HG03103 (cell line): ENCODE data around the gene SRSF5.
"Not testable (repeated sequence)": the region's sequence is repeated elsewhere in the genome, so short reads cannot be mapped to it uniquely, and the experiment has no call there.

Source experiments
- ATAC-seq: cut with Tn5 transposase; IDR thresholded peaks from one replicate; pipeline ENCODE4 v1.9.1; 2021; ENCODE audit warnings: low read depth; ENCODE audit not compliant: unreplicated experiment

Gene SRSF5

DNA sequence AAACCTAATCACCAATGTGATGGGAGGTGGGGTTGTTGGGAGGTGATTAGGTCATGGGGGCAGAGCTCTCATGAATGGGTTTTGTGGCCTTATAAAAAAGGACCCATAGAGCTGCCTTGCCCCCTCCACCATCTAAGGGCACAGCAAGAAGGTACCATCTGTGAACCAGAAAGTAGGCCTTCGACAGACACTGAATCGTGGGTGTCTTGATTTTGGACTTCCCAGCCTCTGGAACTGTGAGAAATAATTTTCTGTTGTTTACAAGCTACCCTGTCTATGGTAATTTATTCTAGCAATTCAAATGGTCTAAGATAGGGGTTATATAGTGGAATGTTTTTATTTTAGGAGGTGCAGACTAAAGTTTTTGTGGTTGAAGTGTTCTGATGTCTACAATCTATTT is 38.0 kb downstream of the SRSF5 start:
- no peak for ATAC-seq

DNA sequence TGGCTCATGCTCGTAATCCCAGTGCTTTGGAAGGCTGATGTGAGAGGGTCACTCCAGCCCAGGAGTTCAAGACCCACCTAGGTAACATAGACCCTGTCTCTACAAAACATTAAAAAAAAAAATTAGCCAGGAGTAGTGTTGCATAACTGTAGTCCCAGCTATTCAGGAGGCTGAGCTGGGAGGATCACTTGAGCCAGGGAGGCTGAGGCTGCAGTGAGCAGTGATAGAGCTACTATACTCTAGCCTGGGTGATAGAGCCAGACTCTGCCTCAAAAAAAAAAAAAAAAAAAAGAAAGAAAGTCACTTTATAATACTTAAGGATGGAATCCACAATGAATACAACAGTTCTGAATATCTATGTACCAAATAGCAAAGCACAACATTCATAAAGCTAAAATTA is 40.2 kb downstream of the SRSF5 start:
- no peak for ATAC-seq

DNA sequence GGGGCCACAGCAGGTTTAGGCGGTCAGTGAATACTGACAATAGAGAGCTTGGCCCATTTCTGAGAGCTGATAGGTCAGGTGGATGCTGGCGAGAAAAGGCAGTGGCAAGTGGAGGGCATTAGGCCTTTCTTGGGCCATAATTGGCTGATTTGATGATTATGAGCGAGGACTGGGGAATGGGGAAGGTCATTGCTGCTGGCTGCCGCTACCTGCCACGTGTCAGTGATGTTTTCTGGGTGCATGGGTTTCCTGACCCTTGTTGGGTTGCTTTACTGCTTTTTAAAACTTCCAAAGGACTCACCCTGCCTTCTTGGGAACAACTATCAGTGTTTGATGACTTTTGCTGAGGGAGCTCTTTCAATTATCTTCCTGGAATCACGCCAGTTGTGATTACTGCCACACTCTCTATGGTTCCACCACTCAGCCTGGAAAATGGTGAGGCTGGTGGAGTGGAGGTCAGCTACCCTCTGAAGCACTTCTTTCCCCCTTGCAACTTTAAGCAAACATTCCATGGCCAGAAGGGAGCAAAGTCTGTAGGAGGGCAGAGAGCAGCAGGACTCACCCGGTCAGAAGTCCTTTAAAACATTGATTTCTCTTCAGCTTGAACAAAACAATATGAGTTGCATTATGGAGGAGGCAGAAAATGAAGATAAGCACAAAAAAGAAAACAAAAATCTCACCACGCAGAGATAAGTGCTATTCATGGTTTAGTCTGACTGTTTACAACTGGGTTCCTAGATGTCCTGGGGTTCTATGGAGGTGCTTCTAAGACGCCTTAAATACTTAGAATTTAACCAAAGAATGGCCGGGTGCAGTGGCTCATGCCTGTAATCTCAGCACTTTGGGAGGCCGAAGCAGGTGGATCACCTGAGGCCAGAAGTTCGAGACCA is 42.2 kb downstream of the SRSF5 start:
- no peak for ATAC-seq

DNA sequence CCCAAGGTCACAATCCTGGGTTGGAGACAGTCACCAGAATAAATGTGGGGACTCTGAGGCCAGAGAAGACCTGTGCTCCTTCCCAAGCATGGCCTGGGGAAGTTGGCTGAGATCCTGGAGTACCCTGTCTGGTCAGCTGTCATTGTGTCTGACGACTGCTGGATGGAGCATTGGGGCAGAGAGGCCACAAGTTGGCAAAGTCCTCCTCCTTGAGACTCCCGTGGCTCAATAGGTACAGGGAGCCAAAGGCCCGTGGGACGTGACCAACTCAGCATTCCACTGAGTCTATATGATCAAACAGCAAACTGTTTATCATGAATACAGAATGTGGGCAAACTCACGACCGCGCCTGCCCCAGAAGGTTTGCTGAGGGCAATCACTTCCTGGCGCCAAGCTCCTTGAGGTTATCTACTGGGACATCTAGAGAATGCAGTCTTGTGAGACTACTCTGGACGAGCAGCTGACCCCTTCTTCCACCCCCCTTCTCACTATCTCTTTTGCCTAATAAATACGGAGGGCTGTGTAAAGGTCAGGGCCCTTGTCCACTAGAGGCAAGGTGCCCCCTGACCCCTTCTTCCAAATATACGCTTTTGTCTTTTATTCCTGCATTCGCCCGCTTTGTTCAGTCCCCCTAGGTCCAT is 44.4 kb downstream of the SRSF5 start:
- no peak for ATAC-seq

DNA sequence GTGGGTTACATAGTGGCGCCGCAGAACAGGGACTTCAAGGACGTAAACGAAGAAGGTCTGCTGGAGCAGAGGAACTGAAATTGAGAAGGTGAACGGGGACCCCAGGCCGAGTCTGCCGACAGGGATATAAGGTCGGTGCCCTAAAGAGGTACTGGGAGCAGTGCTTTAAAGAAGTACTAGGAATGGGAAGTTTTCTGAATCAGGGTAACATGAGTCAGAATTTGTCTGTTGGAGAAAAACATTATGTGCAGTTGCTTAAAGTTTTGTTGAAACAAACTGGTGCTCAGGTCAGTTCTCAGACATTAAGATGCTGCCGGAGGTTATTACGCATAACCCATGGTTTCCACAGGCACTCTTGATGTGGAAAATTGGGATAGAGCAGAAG is 44.9 kb downstream of the SRSF5 start:
- ATAC-seq: no peak

DNA sequence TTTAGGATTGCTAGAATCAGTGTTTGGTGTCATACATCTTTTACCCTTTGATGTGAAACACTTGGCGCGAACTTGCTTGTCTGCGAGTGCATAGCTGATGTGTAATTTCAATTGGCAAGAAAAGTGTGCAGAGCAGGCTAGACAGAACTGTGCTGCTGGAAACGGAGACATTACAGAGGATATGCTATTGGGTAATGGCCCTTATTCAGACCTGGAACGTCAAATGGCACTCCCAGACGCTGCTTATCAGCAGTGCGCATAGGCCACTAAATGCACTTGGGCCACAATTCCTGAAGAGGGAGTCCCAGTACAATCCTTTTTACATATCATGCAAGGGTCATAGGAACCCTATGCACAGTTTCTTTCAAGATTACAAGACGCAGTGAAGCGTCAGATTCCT is 45.8 kb downstream of the SRSF5 start:
- no peak for ATAC-seq

DNA sequence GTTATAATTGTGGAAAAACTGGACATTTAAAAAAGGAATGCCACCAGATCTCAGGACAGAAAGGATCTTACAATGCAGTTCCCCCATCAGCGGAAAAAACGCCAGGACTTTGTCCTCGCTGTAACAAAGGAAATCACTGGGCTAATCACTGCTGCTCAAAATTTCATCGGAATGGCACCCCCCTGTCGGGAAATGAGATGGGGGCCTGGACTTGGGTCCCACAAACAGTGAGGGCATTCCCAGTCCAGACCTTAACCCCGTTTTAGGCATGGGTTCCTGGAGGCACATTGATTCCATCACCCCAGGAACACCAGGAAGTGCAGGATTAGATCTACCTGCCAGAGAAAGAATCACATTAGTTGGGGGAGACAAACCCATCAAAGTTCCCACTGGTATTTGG is 46.4 kb downstream of the SRSF5 start:
- not testable (repeated sequence) for ATAC-seq

DNA sequence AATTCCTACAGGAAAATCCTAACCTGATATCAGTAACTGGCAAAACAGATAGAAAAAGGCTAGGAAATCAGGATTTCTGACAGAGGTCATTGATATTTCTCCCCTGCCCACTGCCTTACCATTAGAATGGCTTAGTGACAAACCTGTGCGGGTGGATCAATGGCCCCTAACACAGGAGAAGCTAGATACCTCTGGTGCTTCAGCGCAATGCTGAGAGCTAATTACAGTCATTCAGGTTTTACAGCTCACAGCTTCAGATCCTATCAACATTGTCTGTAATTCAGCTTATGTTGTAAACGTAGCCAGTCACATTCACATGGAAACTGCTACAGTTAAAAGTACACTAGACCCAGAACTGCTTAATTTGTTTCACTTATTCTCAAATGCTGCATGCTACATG is 47.5 kb downstream of the SRSF5 start:
- no peak for ATAC-seq

DNA sequence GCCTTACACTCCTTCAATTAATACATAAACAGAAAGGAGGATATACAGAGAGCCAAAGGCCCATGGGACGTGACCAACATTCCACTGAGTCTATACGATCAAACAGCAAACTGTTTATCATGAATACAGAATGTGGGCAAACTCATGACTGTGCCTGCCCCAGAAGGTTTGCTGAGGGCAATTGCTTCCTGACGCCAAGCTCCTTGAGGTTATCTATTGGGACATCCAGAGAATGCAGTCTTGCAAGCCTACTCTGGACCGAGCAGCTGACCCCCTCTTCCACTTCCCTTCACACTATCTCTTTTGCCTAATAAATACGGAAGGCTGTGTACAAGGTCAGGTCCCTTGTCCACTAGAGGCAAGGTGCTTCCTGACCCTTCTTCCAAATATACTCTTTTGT is 48.6 kb downstream of the SRSF5 start:
- no peak for ATAC-seq

DNA sequence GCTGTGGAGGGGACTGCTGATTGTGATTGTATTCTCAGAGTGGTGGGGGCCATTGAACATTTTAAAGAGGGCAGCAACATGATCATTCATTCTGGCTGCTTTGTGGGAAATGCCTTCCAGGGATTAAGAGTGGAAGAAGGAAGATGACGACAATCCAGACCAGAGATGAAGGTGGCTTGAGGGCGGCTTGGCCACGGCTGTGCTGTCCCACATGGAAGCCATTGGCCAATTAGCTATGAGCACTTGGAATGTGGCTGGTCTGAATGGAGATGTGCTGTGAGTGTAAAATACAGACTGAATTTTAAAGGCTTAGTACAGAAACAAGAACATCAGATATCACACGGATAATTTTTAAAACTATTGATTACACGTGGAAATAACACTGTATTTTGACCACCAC is 49.3 kb downstream of the SRSF5 start:
- no peak for ATAC-seq

DNA sequence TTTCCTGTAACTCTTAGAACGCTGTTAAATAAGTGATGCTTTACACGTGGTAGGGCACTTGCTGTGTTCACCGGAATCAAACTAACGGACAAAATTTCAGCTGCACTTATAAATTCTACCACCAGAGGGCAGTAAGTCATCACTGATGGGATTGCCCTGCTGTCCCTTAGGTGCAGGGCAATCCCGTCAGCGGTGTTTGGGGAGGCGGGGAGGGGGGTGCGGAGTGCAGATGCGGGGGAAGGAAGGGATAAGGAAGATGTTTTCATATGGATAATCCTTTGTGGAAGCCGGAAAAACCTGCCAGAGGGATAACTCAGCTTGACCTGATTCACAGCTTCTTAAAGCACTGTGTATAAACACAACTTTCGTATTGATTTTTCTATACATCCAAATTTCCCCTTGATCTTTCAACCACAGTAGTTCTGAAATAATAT is 51.8 kb downstream of the SRSF5 start:
- ATAC-seq: no peak

DNA sequence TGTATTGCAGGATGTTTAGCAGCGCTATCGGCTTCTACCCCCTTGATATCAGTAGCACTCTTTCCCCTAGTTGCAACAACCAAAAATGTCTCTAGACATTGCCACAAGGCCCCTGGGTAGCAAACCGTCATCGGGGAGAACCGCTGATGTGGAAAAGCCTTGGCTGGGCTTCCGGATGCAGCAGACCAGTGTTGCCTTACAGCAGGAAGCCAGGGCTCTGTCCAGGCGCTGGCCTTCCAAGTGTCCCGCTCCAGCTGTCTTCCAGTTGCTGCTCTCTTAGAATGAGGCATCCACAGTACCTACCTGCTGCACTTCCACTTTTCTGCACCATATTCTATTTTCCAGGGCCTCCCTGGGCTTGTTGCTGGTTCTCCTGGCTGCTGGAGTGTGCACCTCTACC is 52.7 kb downstream of the SRSF5 start:
- ATAC-seq: no peak

DNA sequence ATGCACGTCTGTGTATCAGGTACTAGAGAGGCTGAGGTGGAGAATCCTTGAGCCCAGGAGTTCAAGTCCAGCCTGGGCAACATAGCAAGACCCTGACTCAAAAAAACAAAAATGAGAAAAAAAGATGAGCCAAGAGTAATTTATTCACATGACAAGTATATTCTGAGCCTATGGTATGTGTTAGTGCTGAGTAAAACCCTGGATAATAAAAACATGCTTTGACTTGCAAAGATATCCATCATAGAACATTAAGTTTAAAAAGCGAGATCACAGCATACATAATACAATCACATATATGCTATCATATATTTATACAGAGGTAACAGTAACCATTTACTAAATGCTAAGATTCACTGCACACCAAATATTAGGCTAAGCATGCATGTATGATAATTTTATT is 54.0 kb downstream of the SRSF5 start:
- ATAC-seq: no peak
